ENCODE results near the gene TENM3. TPM values are rescaled to one million over a fixed set of nuclear protein-coding genes. Genes with fewer than 3 reads are reported as not detected.

Gene TENM3
- total and polyA plus RNA-seq, 2 donors (not counting 3 experiments of a cell fraction or from before 2014, with no cell fraction given): 3.2 to 6.2 TPM

DNA sequence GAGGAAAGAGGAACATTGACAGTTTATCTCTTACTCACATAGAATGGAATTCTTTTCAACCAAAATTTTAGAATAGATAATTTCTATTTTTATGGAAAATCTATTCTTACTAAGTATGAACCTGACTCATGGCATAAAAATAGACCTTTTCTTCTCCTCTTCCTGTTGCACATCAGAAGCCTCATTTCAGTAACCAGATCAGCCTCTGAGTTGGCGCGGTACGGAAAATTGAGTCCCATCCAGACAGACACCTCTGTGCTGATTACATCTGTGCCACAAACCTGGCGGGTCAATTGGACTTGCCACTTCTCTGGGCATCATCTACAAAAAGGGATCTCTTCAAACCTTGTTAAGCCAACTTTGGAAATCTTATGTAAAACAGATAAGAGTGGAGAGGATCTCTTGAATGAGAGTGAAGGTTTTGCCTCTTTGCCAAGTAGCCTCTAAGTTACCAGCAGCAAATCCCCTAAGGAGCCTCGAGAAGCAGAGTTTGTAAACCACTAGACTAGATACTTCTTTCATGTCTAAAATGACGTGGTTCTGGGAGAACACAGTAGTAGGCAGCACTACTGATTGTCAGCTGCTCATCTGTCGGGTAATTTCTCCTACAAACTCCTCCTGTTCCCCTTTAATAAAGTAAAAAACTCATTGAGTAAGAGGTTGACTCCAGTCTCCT is 37.4 kb downstream of the TENM3 start:
- H3K4me1 ChIP-seq (ENCODE audit: control insufficient read depth, extremely low read depth, insufficient read depth, low read length): no peaks in the 10 kb centered on the region
- H2AFZ ChIP-seq (ENCODE audit: low read depth, low read length): no peak overlapping the region
- ChIA-PET POLR2A (no interaction called here), CTCF (no interaction called here)
- H3K27me3 ChIP-seq (ENCODE audit: control insufficient read depth in 2 of 2, insufficient read depth in 2 of 2, low read length in 2 of 2): no peaks in the 10 kb centered on the region
- H3K4me3 ChIP-seq (replicated peaks in 1 of 3; ENCODE audit: insufficient read depth in 1 of 3, low read depth in 1 of 3, low read length in 3 of 3): no peak overlapping the region
- BruUV-seq (replicated peaks): no TSS peak
- H4K20me1 ChIP-seq (replicated peaks; ENCODE audit: control insufficient read depth, extremely low read depth, insufficient read depth, low read length): no peaks in the 10 kb centered on the region
- no peak for DNase-seq (ENCODE audit: low read depth, low spot score)
- H3K9me3 ChIP-seq (replicated peaks; ENCODE audit: control insufficient read depth, insufficient read depth, low read length): no peaks in the 10 kb centered on the region
- no peaks in the 10 kb centered on the region for H3K36me3 ChIP-seq (ENCODE audit: control insufficient read depth in 2 of 2, extremely low read depth in 1 of 2, insufficient read depth in 2 of 2, low read length in 2 of 2)
- dilution Hi-C loops (cut with MboI; ENCODE audit: extremely low pct_ligation_motif_present, low sequenced_read_pairs): no loop called here
- no peak overlapping the region for H3K4me2 ChIP-seq (ENCODE audit: insufficient read depth, low read length)
- H3K27ac ChIP-seq (ENCODE audit: insufficient read depth, low read depth, low read length): no peak overlapping the region
- no peaks in the 10 kb centered on the region for H3K79me2 ChIP-seq (ENCODE audit: control insufficient read depth, insufficient read depth, low read length)
- no peak for FAIRE-seq
- TF ChIP-seq, protein P1, sequence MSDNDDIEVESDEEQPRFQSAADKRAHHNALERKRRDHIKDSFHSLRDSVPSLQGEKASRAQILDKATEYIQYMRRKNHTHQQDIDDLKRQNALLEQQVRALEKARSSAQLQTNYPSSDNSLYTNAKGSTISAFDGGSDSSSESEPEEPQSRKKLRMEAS (IDR thresholded peaks at IDR 0.05; ENCODE audit: insufficient read depth, insufficient read length): no peak
- TF ChIP-seq JUN (IDR thresholded peaks at IDR 0.05; ENCODE audit: borderline replicate concordance, insufficient read depth, insufficient read length, low read depth): no peak
- TF ChIP-seq POLR2AphosphoS5 (IDR thresholded peaks at IDR 0.05; ENCODE audit: insufficient read depth, low read depth, low read length): no peak
- TF ChIP-seq FOS (IDR thresholded peaks at IDR 0.05; ENCODE audit: borderline replicate concordance, insufficient read depth, low read length): no peak
- TF ChIP-seq EZH2 (IDR thresholded peaks at IDR 0.05; ENCODE audit: borderline replicate concordance, low read depth, low read length, severe bottlenecking): no peak
- no peak for TF ChIP-seq POLR2A (IDR thresholded peaks at IDR 0.05; ENCODE audit: low read depth, low read length)
- TF ChIP-seq, protein P2, sequence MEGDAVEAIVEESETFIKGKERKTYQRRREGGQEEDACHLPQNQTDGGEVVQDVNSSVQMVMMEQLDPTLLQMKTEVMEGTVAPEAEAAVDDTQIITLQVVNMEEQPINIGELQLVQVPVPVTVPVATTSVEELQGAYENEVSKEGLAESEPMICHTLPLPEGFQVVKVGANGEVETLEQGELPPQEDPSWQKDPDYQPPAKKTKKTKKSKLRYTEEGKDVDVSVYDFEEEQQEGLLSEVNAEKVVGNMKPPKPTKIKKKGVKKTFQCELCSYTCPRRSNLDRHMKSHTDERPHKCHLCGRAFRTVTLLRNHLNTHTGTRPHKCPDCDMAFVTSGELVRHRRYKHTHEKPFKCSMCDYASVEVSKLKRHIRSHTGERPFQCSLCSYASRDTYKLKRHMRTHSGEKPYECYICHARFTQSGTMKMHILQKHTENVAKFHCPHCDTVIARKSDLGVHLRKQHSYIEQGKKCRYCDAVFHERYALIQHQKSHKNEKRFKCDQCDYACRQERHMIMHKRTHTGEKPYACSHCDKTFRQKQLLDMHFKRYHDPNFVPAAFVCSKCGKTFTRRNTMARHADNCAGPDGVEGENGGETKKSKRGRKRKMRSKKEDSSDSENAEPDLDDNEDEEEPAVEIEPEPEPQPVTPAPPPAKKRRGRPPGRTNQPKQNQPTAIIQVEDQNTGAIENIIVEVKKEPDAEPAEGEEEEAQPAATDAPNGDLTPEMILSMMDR (IDR thresholded peaks at IDR 0.05; ENCODE audit: extremely low read depth in 1 of 2, insufficient read depth in 1 of 2, low read depth in 1 of 2, low read length in 2 of 2): no peak
- TF ChIP-seq MYC (IDR thresholded peaks at IDR 0.05; ENCODE audit: low read depth, low read length): no peak
- no peak for TF ChIP-seq GATA2 (IDR thresholded peaks at IDR 0.05; ENCODE audit: insufficient read depth, insufficient read length, low read depth, low read length)
- intact Hi-C loops (cut with micrococcal nuclease): no loop called here
- H3K9me1 ChIP-seq (replicated peaks; ENCODE audit: control insufficient read depth, extremely low read depth, insufficient read depth, low read length): no peaks in the 10 kb centered on the region
- no peak overlapping the region for H3K9ac ChIP-seq (replicated peaks; ENCODE audit: extremely low read depth, insufficient read depth, low read length)
